K562 (cell line): Measurements from ENCODE around the gene PPIL6. TPM values are rescaled to one million over a fixed set of nuclear protein-coding genes. Genes with fewer than 3 reads are reported as not detected.

ENCODE experiments used
- ATAC-seq: fragments of 200-7000 bp; cut with Tn5 transposase; 3 replicates; pipeline ENCODE4 v1.9.1; 2020; ENCODE audit warnings: moderate library complexity
- BruUV-seq: library from RNA; stranded (reverse); fragments of 400-500 nt; replicated peaks from 2 replicates; lab custom pipeline; 2021; lab: Mats Ljungman, UMichigan
- CTCF ChIA-PET: fragments of 300-600 bp; formaldehyde crosslinking; extraction: SDS; loops from one replicate; lab custom pipeline; 2021; ENCODE audit warnings: low intra/inter-chr PET ratio; lab: Yijun Ruan, JAX
- POLR2A ChIA-PET: fragments of 300-600, 350-650 bp; sonication (Branson Sonifier 250); formaldehyde crosslinking; extraction: SDS; loops from one replicate; lab custom pipeline; 2021; ENCODE audit warnings: antibody characterized with exemption, inconsistent platforms; lab: Yijun Ruan, JAX
- DNase-seq, 4 experiments: peaks; one replicate each; pipeline versions ENCODE4 v3.0.0 to v3.0.0-alpha.2; 2011 to 2018; ENCODE audit warnings: low spot score in 3 of 4, mixed read lengths in 3 of 4; ENCODE audit errors: extremely low read depth in 1 of 4
- FAIRE-seq: peaks from 2 replicates; lab custom pipeline; 2011; peaks lifted over from hg19 to GRCh38; lab: Jason Lieb, UNC
- H2AFZ ChIP-seq: 2 replicates; pipeline ENCODE4 v1.6.0; 2011; ENCODE audit warnings: low read depth, low read length, control low read depth, inconsistent platforms
- H3K27ac ChIP-seq: fragments of 200-600 bp; 3 replicates; pipeline ENCODE4 v1.8.0; 2011; ENCODE audit warnings: low read depth, mild to moderate bottlenecking, control low read depth, inconsistent platforms, low read length, moderate library complexity, mixed read lengths; ENCODE audit errors: extremely low read depth
- H3K27me3 ChIP-seq, 2 experiments: fragments of 300-600 bp in 1 of 2; 2 replicates in 1 of 2; 3 replicates in 1 of 2; pipeline versions ENCODE4 v1.6.0 to v1.8.0; 2011; ENCODE audit warnings: inconsistent platforms in 2 of 2, low read length in 2 of 2, mild to moderate bottlenecking in 1 of 2, mixed read lengths in 1 of 2, moderate library complexity in 1 of 2; ENCODE audit not compliant: control insufficient read depth in 2 of 2, insufficient read depth in 2 of 2
- H3K36me3 ChIP-seq: fragments of 300-600 bp; 3 replicates; pipeline ENCODE4 v1.8.0; 2011; ENCODE audit warnings: mild to moderate bottlenecking, low read length, inconsistent platforms; ENCODE audit not compliant: control insufficient read depth, insufficient read depth
- H3K4me1 ChIP-seq, 2 experiments: fragments of 200-600 bp in 1 of 2; replicated peaks in 1 of 2; 2 replicates in 1 of 2; 3 replicates in 1 of 2; pipeline versions ENCODE4 v1.5.1 to v1.8.0; 2011; ENCODE audit warnings: inconsistent platforms in 2 of 2, low read length in 2 of 2, mild to moderate bottlenecking in 1 of 2, mixed read lengths in 1 of 2, moderate library complexity in 1 of 2; ENCODE audit not compliant: control insufficient read depth in 2 of 2, insufficient read depth in 2 of 2
- H3K4me2 ChIP-seq: 2 replicates; pipeline ENCODE4 v1.6.1; 2011; ENCODE audit warnings: low read length, control low read depth, inconsistent platforms, mixed read lengths; ENCODE audit not compliant: insufficient read depth
- H3K4me3 ChIP-seq: fragments of 200-600 bp; sonication (generic), shearing (Covaris generic); 2 replicates; pipeline ENCODE4 v1.5.1; 2016; ENCODE audit warnings: control low read depth, inconsistent platforms
- H3K79me2 ChIP-seq: fragments of 200-600 bp; 3 replicates; pipeline ENCODE4 v1.8.0; 2011; ENCODE audit warnings: low read length, inconsistent platforms; ENCODE audit not compliant: control insufficient read depth, insufficient read depth
- H3K9ac ChIP-seq, 2 experiments: 2 replicates each; pipeline versions ENCODE4 v1.6.0 to v1.6.1; 2011; ENCODE audit warnings: low read depth in 2 of 2, low read length in 2 of 2, control low read depth in 1 of 2, inconsistent platforms in 1 of 2, mild to moderate bottlenecking in 1 of 2, mixed read lengths in 1 of 2; ENCODE audit not compliant: insufficient read depth in 1 of 2
- H3K9me1 ChIP-seq: one replicate; pipeline ENCODE4 v1.6.0; 2011; ENCODE audit warnings: inconsistent platforms, mild to moderate bottlenecking, low read length, moderate library complexity; ENCODE audit not compliant: control insufficient read depth, insufficient read depth
- H3K9me3 ChIP-seq: replicated peaks from 2 replicates; pipeline ENCODE4 v1.5.1; 2011; ENCODE audit warnings: low read depth, low read length, inconsistent platforms; ENCODE audit not compliant: control insufficient read depth, insufficient read depth
- H4K20me1 ChIP-seq: replicated peaks from 2 replicates; pipeline ENCODE4 v1.6.1; 2011; ENCODE audit warnings: low read length, inconsistent platforms, mixed read lengths; ENCODE audit not compliant: control insufficient read depth, insufficient read depth
- ARID1B ChIP-seq: fragments of 450-650 bp; IDR thresholded peaks from 2 replicates; pipeline ENCODE4 v1.6.1; 2016; ENCODE audit warnings: antibody characterized with exemption, mild to moderate bottlenecking, inconsistent platforms
- CREM ChIP-seq: IDR thresholded peaks from 2 replicates; pipeline ENCODE4 v1.6.1; 2014; ENCODE audit warnings: antibody characterized with exemption, low read depth
- DACH1 ChIP-seq: fragments of 450-650 bp; IDR thresholded peaks from 2 replicates; pipeline ENCODE4 v1.6.1; 2018; ENCODE audit not compliant: partially characterized antibody
- HMGN3 ChIP-seq: IDR thresholded peaks from 2 replicates; pipeline ENCODE4 v1.6.1; 2011; ENCODE audit warnings: borderline replicate concordance, low read depth, mild to moderate bottlenecking, mixed read lengths, low read length; ENCODE audit not compliant: insufficient read length; ENCODE audit errors: extremely low read depth
- NFIC ChIP-seq: fragments of 450-650 bp; IDR thresholded peaks from 2 replicates; pipeline ENCODE4 v1.6.1; 2017; ENCODE audit warnings: mild to moderate bottlenecking, inconsistent platforms
- NFIX ChIP-seq: fragments of 250-450 bp; sonication (Bioruptor Pico); IDR thresholded peaks from 2 replicates; pipeline ENCODE4 v1.4.0; 2020; ENCODE audit warnings: low read depth, mild to moderate bottlenecking, moderate library complexity
- TCF7 ChIP-seq: sonication (generic); IDR thresholded peaks from 2 replicates; pipeline ENCODE4 v1.6.1; 2016; ENCODE audit warnings: antibody characterized with exemption, borderline replicate concordance
- ZNF316 ChIP-seq: fragments of 450-650 bp; IDR thresholded peaks from 2 replicates; pipeline ENCODE4 v1.6.1; 2016
- WGBS: fragments of 100-300 bp; shearing (Covaris generic); methylation state at CpG from one replicate; pipeline ENCODE4 v1.1.6; 2016; ENCODE audit warnings: low coverage, mixed read lengths; ENCODE audit not compliant: insufficient coverage; ENCODE audit errors: missing lambda C conversion rate; 5-methylcytosine and 5-hydroxymethylcytosine counted together
- in situ Hi-C: fragments of 300-500 bp; cut with MboI; formaldehyde crosslinking; loops from 4 replicates; pipeline ENCODE4 v1.15.0; 2018; ENCODE audit warnings: inconsistent platforms, mixed read lengths
- intact Hi-C: fragments of 100-400 bp; cut with micrococcal nuclease; formaldehyde crosslinking; loops from 2 replicates; pipeline ENCODE4 v1.14.2; 2022
- polyA plus RNA-seq, 8 experiments: library from polyadenylated mRNA; depleted of rRNA in 4 of 8; stranded (reverse) in 5 of 8; unstranded in 3 of 8; fragments of >200 nt; fragmentation: Nextera tagmentation in 2 of 8; fragmentation: Illumina TruSeq in 1 of 8; extraction: Ambion mirVana in 2 of 8; extraction: Trizol in 1 of 8; gene quantifications; 2 replicates each; pipeline versions ENCODE4 v1.2.1 to v1.2.3, GENCODE V29; 2011 to 2014; ENCODE audit warnings: inconsistent platforms in 1 of 8, missing spikeins in 1 of 8
- total RNA-seq, 7 experiments: library from RNA; depleted of rRNA in 6 of 7; stranded (reverse); fragments of >200 nt in 6 of 7; fragmentation: Illumina TruSeq in 2 of 7; extraction: Trizol in 2 of 7; gene quantifications; 2 replicates each; pipeline versions ENCODE4 v1.2.1 to v1.2.3, GENCODE V29; 2011 to 2021; ENCODE audit warnings: low replicate concordance in 1 of 7

PPIL6 gene
- total and polyA plus RNA-seq, 9 of the 15 experiments (the other 6 are each of a cell fraction or from before 2014, with no cell fraction given) = 0.03 to 0.98 (median 0.41) TPM; not detected in 1

DNA sequence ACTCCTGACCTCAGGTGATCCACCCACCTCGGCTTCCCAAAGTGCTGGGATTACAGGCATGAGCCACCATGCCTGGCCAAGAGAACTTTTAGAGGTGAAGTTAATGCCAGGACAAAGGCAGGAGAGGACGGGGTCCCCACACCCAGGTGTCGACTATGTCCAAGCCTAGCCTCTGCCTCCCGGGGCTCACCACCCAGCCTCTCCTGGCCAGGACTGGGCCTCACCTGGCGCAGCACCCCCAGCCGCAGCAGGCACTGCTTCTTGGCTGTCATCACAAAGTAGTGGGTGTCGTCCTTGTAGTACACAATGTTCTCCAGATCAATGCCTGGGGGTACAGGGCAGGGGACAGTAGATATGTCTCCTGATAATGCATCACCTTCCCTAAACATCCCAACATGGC lies 10.9 kb upstream of the PPIL6 start:
- Histone ChIP-seq H3K4me3 (no peak overlapping the region), H3K4me2 (no peak overlapping the region), H4K20me1 (no peaks in the 10 kb centered on the region), H3K79me2 (no peaks in the 10 kb centered on the region), H3K27ac (no peak overlapping the region), H3K27me3 (no peaks in the 10 kb centered on the region), H2AFZ (no peak overlapping the region), H3K4me1 (peaks cover 4 to 53% of the 10 kb centered on the region in 2 experiments; a peak in 4 of 5 replicates), H3K36me3 (peaks cover 7% of the 10 kb centered on the region; the same call in 1 of the 3 replicates), H3K9me3 (no peaks in the 10 kb centered on the region), H3K9me1 (no peaks in the 10 kb centered on the region), H3K9ac (no peak overlapping the region)
- ATAC-seq (no peak), FAIRE-seq (no peak), DNase-seq (no peak)
- ChIA-PET CTCF (no interaction called here), POLR2A (interaction anchor here (1.0 to 8.2 kb wide), 3 partner anchors 8 to 357 kb away, joined by 3 to 92 read pairs (median 3); partner anchors contain the start of genes PPIL6, SESN1 and SMPD2)
- intact Hi-C loops (no loop called here), in situ Hi-C loops (no loop called here)
- WGBS = 86% methylated on average over 7 of the region's 7 CpGs
- BruUV-seq = no TSS peak
- TF ChIP-seq ARID1B (no peak), CREM (no peak), DACH1 (no peak), HMGN3 (no peak)

DNA sequence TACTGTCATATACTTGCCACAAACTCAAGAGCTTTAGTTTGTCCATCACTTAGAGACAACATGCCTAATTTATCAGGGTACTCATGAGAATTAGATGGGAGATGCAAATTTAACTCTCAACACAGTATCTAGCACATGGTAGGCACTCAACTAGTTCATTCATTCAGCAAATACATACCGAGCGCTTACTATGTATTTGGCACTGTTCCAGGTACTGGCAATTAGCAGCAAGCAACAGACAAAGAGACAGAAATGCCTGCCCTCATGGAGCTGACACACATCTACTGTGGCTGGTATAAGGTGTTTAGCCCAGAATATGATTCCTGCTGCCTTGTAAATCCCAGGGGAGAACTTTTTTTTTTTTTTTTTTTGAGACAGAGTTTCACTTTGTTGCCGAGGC lies 10.4 kb upstream of the PPIL6 start:
- no peak for ATAC-seq

More for the DNA sequence above, 10.4 kb upstream of the PPIL6 start:
- TF ChIP-seq NFIC (peak; percentile 95), ZNF316 (peak; percentile 23; the same call in 1 of the 2 replicates), NFIX (CRISPR knock-in tag) (peak; percentile 71), TCF7 (no peak)
- no TSS peak for BruUV-seq
- no peak overlapping the region for H3K27ac ChIP-seq
- peaks cover 10% of the 10 kb centered on the region; the same call in 1 of the 3 replicates for H3K36me3 ChIP-seq
- H3K4me3 ChIP-seq = no peak overlapping the region
- 54% methylated on average over 2 of the region's 3 CpGs for WGBS
- H3K27me3 ChIP-seq = no peaks in the 10 kb centered on the region
- intact Hi-C loops = no loop called here
- H3K4me2 ChIP-seq = no peak overlapping the region
- H2AFZ ChIP-seq = no peak overlapping the region
- ChIA-PET CTCF (no interaction called here), POLR2A (interaction anchor here (0.6 to 8.2 kb wide), 5 partner anchors 7 to 531 kb away, joined by 3 to 92 read pairs (median 4); partner anchors contain the start of genes PPIL6, SESN1 and SMPD2)
- H3K9me3 ChIP-seq = no peaks in the 10 kb centered on the region
- no peaks in the 10 kb centered on the region for H3K9me1 ChIP-seq
- no peak for FAIRE-seq
- in situ Hi-C loops = no loop called here
- no peaks in the 10 kb centered on the region for H3K79me2 ChIP-seq
- peaks cover 6 to 53% of the 10 kb centered on the region in 2 experiments; a peak in 4 of 5 replicates for H3K4me1 ChIP-seq
- no peak overlapping the region for H3K9ac ChIP-seq
- no peaks in the 10 kb centered on the region for H4K20me1 ChIP-seq
- DNase-seq = no peak
